Endothelial cell of umbilical vein (primary cell): Measurements from ENCODE around the gene PCGF6. TPM values are rescaled to one million over a fixed set of nuclear protein-coding genes. Genes with fewer than 3 reads are reported as not detected.

ENCODE experiments used
- BruUV-seq: library from RNA; stranded (reverse); fragments of 400-500 nt; replicated peaks from 2 replicates; lab custom pipeline; 2021; lab: Mats Ljungman, UMichigan
- CTCF ChIA-PET: fragments of 300-600, 350-600 bp; sonication (Branson Sonifier 250); formaldehyde crosslinking; loops from one replicate; lab custom pipeline; 2021; ENCODE audit warnings: antibody characterized with exemption, inconsistent platforms; lab: Charles Lee
- POLR2A ChIA-PET: fragments of 300-600, 350-600 bp; sonication (Branson Sonifier 250); formaldehyde crosslinking; loops from one replicate; lab custom pipeline; 2021; ENCODE audit warnings: antibody characterized with exemption, inconsistent platforms; lab: Charles Lee
- DNase-seq: peaks from one replicate; pipeline ENCODE4 v3.0.0-alpha.2; 2011; ENCODE audit warnings: low read depth, low spot score
- FAIRE-seq: peaks from 2 replicates; lab custom pipeline; 2011; peaks lifted over from hg19 to GRCh38; lab: Jason Lieb, UNC
- H2AFZ ChIP-seq: 2 replicates; pipeline ENCODE4 v1.6.0; 2012; ENCODE audit warnings: low read depth, low read length, control low read depth, inconsistent platforms
- H3K27ac ChIP-seq: 2 replicates; pipeline ENCODE4 v1.5.1; 2011; ENCODE audit warnings: low read depth, mild to moderate bottlenecking, control low read depth, low read length, moderate library complexity; ENCODE audit not compliant: insufficient read depth
- H3K27me3 ChIP-seq, 2 experiments: 2 replicates each; pipeline versions ENCODE4 v1.6.0 to v1.6.1; 2011; ENCODE audit warnings: low read length in 2 of 2, mixed read lengths in 1 of 2; ENCODE audit not compliant: control insufficient read depth in 2 of 2, insufficient read depth in 2 of 2
- H3K36me3 ChIP-seq, 2 experiments: 2 replicates in 1 of 2; 3 replicates in 1 of 2; pipeline ENCODE4 v1.5.1; 2011; ENCODE audit warnings: low read length in 2 of 2, mild to moderate bottlenecking in 1 of 2, moderate library complexity in 1 of 2; ENCODE audit not compliant: control insufficient read depth in 2 of 2, insufficient read depth in 2 of 2; ENCODE audit errors: extremely low read depth in 1 of 2
- H3K4me1 ChIP-seq: 3 replicates; pipeline ENCODE4 v1.5.1; 2011; ENCODE audit warnings: mild to moderate bottlenecking, low read length; ENCODE audit not compliant: control insufficient read depth, insufficient read depth; ENCODE audit errors: extremely low read depth
- H3K4me2 ChIP-seq: 2 replicates; pipeline ENCODE4 v1.6.1; 2011; ENCODE audit warnings: low read length, control low read depth, mixed read lengths; ENCODE audit not compliant: insufficient read depth
- H3K4me3 ChIP-seq, 3 experiments: fragments of 200-600 bp in 1 of 3; sonication (generic), shearing (Covaris generic) in 1 of 3; replicated peaks in 1 of 3; 2 replicates each; pipeline ENCODE4 v1.5.1; 2011 to 2016; ENCODE audit warnings: control low read depth in 3 of 3, low read length in 3 of 3, mild to moderate bottlenecking in 2 of 3, inconsistent platforms in 1 of 3, low read depth in 1 of 3, moderate library complexity in 1 of 3; ENCODE audit not compliant: insufficient read depth in 1 of 3
- H3K79me2 ChIP-seq: 2 replicates; pipeline ENCODE4 v1.6.0; 2012; ENCODE audit warnings: low read length, inconsistent platforms; ENCODE audit not compliant: control insufficient read depth, insufficient read depth
- H3K9ac ChIP-seq: replicated peaks from 2 replicates; pipeline ENCODE3; 2011; ENCODE audit warnings: low read length, control low read depth; ENCODE audit not compliant: insufficient read depth; ENCODE audit errors: extremely low read depth
- H3K9me1 ChIP-seq: replicated peaks from 3 replicates; pipeline ENCODE4 v1.6.0; 2011; ENCODE audit warnings: mild to moderate bottlenecking, low read length; ENCODE audit not compliant: control insufficient read depth, insufficient read depth; ENCODE audit errors: extremely low read depth
- H3K9me3 ChIP-seq: replicated peaks from 2 replicates; pipeline ENCODE4 v1.5.1; 2012; ENCODE audit warnings: low read length, inconsistent platforms; ENCODE audit not compliant: control insufficient read depth, insufficient read depth
- H4K20me1 ChIP-seq: replicated peaks from 2 replicates; pipeline ENCODE3; 2011; ENCODE audit warnings: mild to moderate bottlenecking, low read length; ENCODE audit not compliant: control insufficient read depth, insufficient read depth; ENCODE audit errors: extremely low read depth
- EZH2 ChIP-seq: IDR thresholded peaks from 2 replicates; pipeline ENCODE4 v1.6.1; 2012; ENCODE audit warnings: borderline replicate concordance, low read depth, mild to moderate bottlenecking, moderate library complexity, low read length, inconsistent platforms; ENCODE audit not compliant: severe bottlenecking
- FOS ChIP-seq: IDR thresholded peaks from 2 replicates; pipeline ENCODE4 v1.6.1; 2011; ENCODE audit warnings: mild to moderate bottlenecking, low read length, moderate library complexity, borderline replicate concordance; ENCODE audit not compliant: insufficient read depth
- GATA2 ChIP-seq: IDR thresholded peaks from 2 replicates; pipeline ENCODE4 v1.7.0; 2011; ENCODE audit warnings: low read depth, mild to moderate bottlenecking, moderate library complexity, mixed read lengths, low read length; ENCODE audit not compliant: insufficient read length, insufficient read depth
- JUN ChIP-seq: IDR thresholded peaks from 2 replicates; pipeline ENCODE4 v1.6.1; 2011; ENCODE audit warnings: borderline replicate concordance, low read depth; ENCODE audit not compliant: insufficient read length, insufficient read depth
- MYC ChIP-seq: IDR thresholded peaks from one replicate; pipeline ENCODE4 v1.6.1; 2011; ENCODE audit warnings: mild to moderate bottlenecking, low read depth, low read length
- POLR2A ChIP-seq: IDR thresholded peaks from 2 replicates; pipeline ENCODE4 v1.6.1; 2012; ENCODE audit warnings: low read depth, mild to moderate bottlenecking, control low read depth, low read length
- POLR2AphosphoS5 ChIP-seq: IDR thresholded peaks from 2 replicates; pipeline ENCODE4 v1.6.1; 2012; ENCODE audit warnings: low read depth, mild to moderate bottlenecking, control low read depth, low read length, moderate library complexity; ENCODE audit not compliant: insufficient read depth
- dilution Hi-C: fragments of 300-500 bp; cut with MboI; formaldehyde crosslinking; loops from one replicate; pipeline ENCODE4 v1.15.0; 2019; ENCODE audit warnings: low sequenced_read_pairs; ENCODE audit not compliant: extremely low pct_ligation_motif_present
- intact Hi-C: fragments of 100-400 bp; cut with micrococcal nuclease; formaldehyde crosslinking; loops from one replicate; pipeline ENCODE4 v1.10.0; 2022
- polyA plus RNA-seq, 4 experiments: library from polyadenylated mRNA; depleted of rRNA in 3 of 4; stranded (reverse) in 3 of 4; unstranded in 1 of 4; fragments of >200 nt; gene quantifications; 2 replicates each; pipeline versions ENCODE4 v1.2.1 to v1.2.3, GENCODE V29; 2011 to 2012; ENCODE audit warnings: missing spikeins in 1 of 4
- total RNA-seq: library from RNA; stranded (reverse); gene quantifications from 2 replicates; pipeline ENCODE4 v1.2.3, GENCODE V29; 2021
- TF ChIP-seq, protein P1 (sequence below), 2 donors: IDR thresholded peaks; 1 replicate in 1 of 2; 2 replicates in 1 of 2; pipeline ENCODE4 v1.5.1; 2011; ENCODE audit warnings: low read length in 2 of 2, mild to moderate bottlenecking in 2 of 2, moderate library complexity in 2 of 2, control low read depth in 1 of 2, inconsistent platforms in 1 of 2, low read depth in 1 of 2; ENCODE audit not compliant: insufficient read depth in 1 of 2; ENCODE audit errors: extremely low read depth in 1 of 2
- TF ChIP-seq, protein P2 (sequence below): IDR thresholded peaks from 2 replicates; pipeline ENCODE4 v1.6.1; 2011; ENCODE audit not compliant: insufficient read depth, insufficient read length

The PCGF6 gene
- total and polyA plus RNA-seq, 2 donors (not counting 3 experiments of a cell fraction or from before 2014, with no cell fraction given): 3.8 to 11.3 TPM

DNA sequence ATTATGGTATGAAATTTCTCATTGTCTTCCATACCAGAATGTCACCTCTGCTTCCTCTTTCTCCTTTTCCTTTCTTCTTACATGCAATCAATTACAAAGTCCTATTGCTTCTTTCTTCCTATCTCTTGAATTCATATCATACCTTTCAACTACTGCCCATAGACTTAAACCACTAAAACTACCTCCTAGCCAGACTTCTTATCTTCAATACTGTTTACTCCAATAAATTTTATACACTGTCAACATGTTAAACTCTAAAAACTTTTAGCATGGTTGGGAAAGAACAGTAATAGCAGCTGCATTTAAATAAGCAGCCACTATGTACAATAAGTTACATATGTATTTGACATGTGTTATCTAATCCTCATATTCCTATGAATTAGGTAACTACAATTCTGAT lies 34.9 kb downstream of the PCGF6 start:
- FAIRE-seq (no peak), DNase-seq (no peak)
- Histone ChIP-seq H3K4me2 (no peak overlapping the region), H3K36me3 (peaks cover 3 to 6% of the 10 kb centered on the region in 2 experiments), H4K20me1 (no peaks in the 10 kb centered on the region), H3K4me3 (no peak overlapping the region), H3K27ac (no peak overlapping the region), H3K9me1 (no peaks in the 10 kb centered on the region), H3K9ac (no peak overlapping the region), H3K9me3 (no peaks in the 10 kb centered on the region), H2AFZ (no peak overlapping the region), H3K79me2 (no peaks in the 10 kb centered on the region), H3K4me1 (no peaks in the 10 kb centered on the region), H3K27me3 (no peaks in the 10 kb centered on the region)
- ChIA-PET POLR2A (no interaction called here), CTCF (interaction anchor here (1.0 kb wide), 1 partner anchor 10 kb away, joined by 3 read pairs; no protein-coding TSS in a partner anchor)
- BruUV-seq: no TSS peak
- TF ChIP-seq POLR2A (no peak), GATA2 (no peak), POLR2AphosphoS5 (no peak), EZH2 (no peak), MYC (no peak), FOS (no peak), JUN (no peak)
- TF ChIP-seq, protein P1, sequence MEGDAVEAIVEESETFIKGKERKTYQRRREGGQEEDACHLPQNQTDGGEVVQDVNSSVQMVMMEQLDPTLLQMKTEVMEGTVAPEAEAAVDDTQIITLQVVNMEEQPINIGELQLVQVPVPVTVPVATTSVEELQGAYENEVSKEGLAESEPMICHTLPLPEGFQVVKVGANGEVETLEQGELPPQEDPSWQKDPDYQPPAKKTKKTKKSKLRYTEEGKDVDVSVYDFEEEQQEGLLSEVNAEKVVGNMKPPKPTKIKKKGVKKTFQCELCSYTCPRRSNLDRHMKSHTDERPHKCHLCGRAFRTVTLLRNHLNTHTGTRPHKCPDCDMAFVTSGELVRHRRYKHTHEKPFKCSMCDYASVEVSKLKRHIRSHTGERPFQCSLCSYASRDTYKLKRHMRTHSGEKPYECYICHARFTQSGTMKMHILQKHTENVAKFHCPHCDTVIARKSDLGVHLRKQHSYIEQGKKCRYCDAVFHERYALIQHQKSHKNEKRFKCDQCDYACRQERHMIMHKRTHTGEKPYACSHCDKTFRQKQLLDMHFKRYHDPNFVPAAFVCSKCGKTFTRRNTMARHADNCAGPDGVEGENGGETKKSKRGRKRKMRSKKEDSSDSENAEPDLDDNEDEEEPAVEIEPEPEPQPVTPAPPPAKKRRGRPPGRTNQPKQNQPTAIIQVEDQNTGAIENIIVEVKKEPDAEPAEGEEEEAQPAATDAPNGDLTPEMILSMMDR (IDR thresholded peaks at IDR 0.05; ENCODE audit: extremely low read depth in 1 of 2, insufficient read depth in 1 of 2, low read depth in 1 of 2, low read length in 2 of 2): no peak
- TF ChIP-seq, protein P2, sequence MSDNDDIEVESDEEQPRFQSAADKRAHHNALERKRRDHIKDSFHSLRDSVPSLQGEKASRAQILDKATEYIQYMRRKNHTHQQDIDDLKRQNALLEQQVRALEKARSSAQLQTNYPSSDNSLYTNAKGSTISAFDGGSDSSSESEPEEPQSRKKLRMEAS: no peak
- dilution Hi-C loops: no loop called here
- intact Hi-C loops: no loop called here
